DMS153 treated with DMSO at 0.1 percent for 48 hours (cell line): ENCODE data around the gene CBFB.
"Not testable (repeated sequence)": the region's sequence is repeated elsewhere in the genome, so short reads cannot be mapped to it uniquely, and the experiment has no call there.

Experiments
- DNase-seq: peaks from one replicate; lab custom pipeline; 2025; ENCODE audit not compliant: unreplicated experiment; lab: John Stamatoyannopoulos, UW

CBFB gene

DNA sequence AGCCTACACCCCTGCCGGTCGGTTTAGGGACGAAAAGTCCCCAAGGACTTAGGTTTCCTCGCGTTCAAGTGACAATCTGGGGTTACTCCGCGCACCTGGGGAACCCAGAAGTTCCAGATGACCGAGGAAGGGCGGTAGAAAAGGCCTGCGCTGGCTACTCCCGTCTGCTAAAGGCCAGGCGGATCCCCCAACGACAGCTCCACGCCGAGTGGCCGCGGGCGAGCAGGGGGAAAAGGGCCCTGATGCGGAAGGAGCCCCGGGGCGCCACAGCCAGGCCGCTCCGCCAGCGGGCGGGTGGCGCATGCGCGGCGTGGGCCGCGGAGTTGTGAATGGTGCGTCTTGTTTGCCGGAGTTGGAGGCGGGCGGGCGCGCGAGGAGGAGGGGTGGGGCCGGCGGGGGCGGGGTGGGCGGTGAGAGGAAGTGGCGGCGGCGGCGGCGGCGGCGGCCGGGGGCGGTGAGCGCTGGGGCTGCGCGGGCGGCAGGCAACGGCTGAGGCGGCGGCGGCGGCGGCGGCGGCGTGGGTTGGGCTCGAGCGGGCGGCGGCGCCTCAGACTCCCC is at the start of gene CBFB:
Gene CBFB, plus strand, starts transcription at position 454 of the 558 bp plus-strand sequence. CDS start 259 bp downstream, outside the sequence.
- DNase-seq, result peak; percentile 67

- DNase-seq, result no peak
These were observed 45.9 kb upstream of the CBFB start for GRCh38 chr16:66983033-66983432.

DNA sequence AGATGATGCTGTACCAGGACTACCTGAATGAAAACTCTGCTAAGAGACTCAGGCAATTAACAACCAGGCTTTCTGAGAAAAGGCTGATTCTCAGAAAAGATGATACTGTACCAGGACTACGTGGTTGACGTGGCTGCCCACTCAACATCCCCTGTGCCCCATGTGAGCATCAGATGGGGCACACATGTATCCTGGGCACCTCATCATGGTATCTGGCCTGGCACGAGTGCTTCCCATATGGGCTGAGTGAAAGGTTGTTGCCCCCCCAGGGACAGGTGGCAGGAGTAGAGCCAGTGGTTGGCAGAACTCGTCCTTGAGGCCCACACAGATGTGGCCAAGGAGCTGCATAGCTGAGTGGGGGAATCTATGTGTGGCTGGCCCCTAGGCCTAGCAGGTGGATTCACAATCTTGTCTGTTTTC is 44.0 kb upstream of the CBFB start:
- DNase-seq, result no peak

GRCh38 chr16:66986559-66986958 is 42.4 kb upstream of the CBFB start:
- DNase-seq, result no peak

- no peak for DNase-seq
These were observed 40.7 kb upstream of the CBFB start, which contains the start of gene CES4A for GRCh38 chr16:66988197-66988788. CES4A (plus strand) TSS chr16:66988589; CDS start chr16:66988773, 184 bp downstream.

GRCh38 chr16:66991545-66992077 is 37.3 kb upstream of the CBFB start:
- no peak for DNase-seq

- DNase-seq, result not testable (repeated sequence)
These were observed 35.4 kb upstream of the CBFB start for GRCh38 chr16:66993558-66993957.

DNA sequence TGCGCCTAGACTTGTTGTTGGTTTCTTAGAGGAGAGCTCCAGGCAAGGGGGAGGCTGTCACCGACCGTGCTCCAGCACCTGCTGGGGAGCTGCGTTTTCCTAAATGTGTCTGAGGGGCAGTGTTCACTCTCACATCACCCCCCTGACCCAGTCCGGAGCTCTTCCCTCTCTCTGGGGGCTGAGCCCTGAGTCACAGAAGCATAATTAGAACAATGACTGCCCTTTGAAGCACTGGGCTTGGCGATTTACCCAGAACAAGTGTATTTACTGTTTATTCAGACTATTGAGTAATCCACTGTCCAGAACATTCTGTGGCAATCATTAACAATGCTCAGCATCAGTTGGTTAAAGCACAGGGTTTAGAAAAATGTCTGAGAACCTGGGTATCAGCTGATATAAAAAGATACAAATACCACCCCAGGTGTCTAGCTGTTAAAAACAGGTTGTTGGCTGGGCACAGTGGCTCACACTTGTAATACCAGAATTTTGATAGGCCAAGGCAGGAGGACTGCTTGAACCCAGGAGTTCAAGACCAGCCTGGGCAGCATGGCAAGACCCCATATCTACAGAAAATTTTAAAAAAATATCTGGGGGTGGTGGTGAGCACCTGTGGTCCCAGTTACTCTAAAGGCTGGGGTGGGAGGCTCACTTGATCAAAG is 32.5 kb upstream of the CBFB start:
- no peak for DNase-seq

- DNase-seq, result no peak
These were observed 32.0 kb upstream of the CBFB start for GRCh38 chr16:66996983-66997358.

DNA sequence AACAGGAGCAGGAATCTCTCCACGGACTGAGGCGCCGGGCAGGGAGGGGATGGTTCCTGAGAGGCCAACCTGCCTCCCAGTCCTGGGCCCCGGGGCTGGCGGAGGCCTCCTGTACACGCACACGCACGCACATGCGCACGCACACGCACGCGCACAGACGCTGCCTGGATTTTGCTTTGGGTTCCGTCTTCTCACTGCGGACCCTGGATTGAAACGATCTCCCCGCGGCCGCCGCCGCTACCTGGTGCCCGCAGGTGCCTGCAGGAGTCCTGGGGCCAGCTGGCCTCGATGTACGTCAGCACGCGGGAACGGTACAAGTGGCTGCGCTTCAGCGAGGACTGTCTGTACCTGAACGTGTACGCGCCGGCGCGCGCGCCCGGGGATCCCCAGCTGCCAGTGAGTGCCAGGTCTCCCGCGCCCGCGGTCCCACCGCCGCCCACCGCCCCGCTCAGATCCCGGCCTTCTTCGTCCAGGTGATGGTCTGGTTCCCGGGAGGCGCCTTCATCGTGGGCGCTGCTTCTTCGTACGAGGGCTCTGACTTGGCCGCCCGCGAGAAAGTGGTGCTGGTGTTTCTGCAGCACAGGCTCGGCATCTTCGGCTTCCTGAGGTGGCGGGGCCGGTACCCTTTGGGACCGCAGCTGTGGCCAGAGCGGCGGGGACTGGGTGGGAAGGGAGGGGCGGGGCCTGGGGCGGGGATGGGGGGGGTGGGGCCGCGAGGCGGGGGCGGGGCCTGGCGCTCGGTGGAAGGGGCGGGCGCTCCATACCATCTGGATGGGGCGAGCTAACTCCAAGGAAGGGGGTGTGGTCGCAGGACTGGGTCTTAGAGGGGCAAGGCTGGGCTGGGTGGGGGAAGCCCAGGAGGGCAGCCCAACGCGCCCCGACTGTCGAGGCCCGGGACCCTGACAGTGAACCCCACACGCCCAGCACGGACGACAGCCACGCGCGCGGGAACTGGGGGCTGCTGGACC is 28.3 kb upstream of the CBFB start:
- DNase-seq, result peak; percentile 44

GRCh38 chr16:67001726-67002125 is 27.2 kb upstream of the CBFB start:
- no peak for DNase-seq

GRCh38 chr16:67006930-67007658 is 21.9 kb upstream of the CBFB start:
- no peak for DNase-seq

DNA sequence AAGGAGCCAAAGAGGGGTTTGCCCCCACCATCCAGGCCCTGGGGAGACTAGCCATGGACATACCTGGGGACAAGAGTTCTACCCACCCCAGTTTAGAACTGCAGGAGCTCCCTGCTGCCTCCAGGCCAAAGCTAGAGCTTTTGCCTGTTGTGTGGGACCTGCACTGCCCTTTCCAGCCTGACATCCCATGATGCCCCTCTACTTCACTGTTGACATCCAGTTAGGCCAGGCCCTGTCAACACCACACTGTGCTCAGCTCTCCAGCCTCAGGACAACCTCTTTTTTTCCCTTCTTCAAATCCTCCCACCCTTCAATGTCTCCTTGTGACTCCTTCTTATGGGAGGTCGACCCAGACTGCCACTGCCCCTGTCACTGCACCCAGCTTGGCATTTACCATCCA is 19.8 kb upstream of the CBFB start:
- DNase-seq, result no peak

GRCh38 chr16:67011274-67011673 is 17.7 kb upstream of the CBFB start:
- DNase-seq, result no peak

DNA sequence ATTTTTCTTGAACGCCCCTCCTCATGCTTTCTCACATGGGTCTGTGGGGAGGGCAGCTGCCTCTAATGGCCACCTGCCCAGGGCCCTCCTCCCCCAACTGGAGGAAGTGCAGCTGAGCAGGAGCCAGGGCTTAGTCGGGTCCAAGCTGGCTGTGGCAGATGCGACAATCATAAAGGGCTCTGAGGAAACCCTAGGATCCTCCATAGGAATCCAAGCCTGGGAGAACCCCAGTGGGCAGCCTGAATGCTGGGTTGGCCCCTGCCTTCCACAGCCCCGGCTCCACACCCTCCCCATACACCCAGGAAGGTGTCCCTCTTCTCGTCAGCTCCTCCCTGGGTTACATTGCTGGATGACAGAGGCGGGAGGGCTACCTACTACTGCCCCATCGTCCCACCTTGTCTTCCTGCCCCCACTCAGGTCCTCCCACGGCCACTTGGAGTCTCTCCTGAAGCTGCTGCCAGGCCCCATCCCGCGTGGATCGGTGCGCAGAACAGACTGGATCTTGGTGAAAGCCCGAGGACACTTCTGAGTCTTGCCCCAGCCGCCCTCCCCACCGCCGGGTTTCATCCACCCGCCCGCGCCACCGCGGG is 15.6 kb upstream of the CBFB start:
- DNase-seq, result peak; percentile 2

DNA sequence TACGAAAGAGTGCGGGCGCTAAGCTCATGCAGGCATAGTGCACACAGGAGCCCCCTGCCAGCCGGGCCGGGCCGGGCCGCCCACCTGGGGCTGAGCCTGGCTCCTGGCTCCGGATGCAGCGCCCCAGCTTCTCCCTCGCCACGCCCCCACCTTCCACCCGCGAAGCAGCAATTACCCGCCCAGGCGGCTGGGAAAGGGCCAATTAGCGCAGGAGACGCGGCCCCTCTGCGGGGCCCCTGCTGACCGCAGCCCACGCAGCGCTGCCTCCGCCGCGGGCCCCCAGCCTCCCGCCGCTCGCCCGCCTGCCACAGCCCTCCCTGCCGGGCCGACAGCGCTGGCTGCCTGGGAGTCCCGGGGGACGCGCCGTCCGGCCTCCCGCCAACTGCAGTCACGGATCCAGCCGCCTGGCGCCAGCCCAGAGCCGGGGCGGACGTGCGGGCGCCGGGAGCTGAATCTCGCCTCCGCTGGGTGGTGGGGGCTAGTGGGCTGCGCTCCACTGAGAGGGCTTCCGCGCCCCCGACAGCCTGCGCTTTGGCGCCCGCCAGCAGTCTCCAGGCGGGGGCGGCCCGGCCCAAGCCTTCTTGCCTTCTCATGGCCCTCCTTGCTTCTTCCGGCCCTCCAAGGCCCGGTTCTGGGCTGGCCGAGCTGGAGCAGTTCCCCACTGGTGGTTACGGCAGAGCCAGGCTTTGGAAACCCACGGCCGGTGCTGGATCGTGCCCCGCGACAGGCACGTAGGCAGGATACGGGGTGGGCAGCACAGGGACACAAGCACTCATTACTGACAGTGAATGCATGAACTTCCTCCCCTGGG is 14.9 kb upstream of the CBFB start:
- peak; percentile 57 for DNase-seq

DNA sequence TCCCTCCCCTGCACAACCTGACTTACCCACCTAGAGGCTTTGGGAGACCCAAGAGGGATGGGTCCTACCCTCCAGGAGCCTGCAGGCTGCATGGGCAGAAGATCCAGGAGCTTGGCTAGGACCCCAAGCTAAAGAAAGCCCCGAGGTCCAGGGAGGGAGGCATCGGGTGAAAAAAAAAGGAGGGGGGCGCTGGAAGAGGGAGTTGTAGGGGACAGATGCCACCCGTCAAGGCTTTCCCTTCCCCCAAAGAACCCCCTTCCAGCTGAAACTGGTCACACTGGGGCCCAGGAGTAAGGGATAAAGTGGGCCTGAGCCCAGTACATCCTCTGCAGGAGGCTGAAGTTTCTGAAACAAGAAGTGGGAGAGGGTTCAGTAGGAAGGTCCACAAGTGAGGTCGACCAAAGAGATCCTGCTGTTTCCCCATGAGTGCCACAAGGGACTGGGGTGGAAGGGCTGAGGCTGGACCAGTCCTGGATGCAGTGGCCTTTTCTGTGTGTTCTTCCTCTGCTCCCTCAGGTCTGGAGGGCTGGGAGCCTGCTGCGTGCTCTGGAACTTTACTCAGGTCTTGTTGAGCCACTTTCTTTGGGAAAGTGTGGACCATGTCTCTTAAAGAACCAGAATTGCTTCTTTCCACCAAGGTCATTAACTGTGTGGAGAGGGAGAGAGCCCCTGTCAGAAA is 14.2 kb upstream of the CBFB start:
- DNase-seq, result no peak

- DNase-seq, result no peak
These were observed 13.6 kb upstream of the CBFB start for GRCh38 chr16:67015313-67015731.

- no peak for DNase-seq
These were observed 12.8 kb upstream of the CBFB start for GRCh38 chr16:67016143-67016542.
